OCI-LY7 (cell line): ENCODE measurements around the gene OR8K5.

ENCODE experiments used
- CTCF ChIP-seq: fragments of 200-600 bp; sonication (generic); conservative IDR thresholded peaks from 2 replicates; pipeline ENCODE4 v1.5.1; 2014; ENCODE audit warnings: mild to moderate bottlenecking, antibody characterized with exemption, low read length, moderate library complexity, mixed read lengths
- EZH2phosphoT487 ChIP-seq: fragments of 200-600 bp; sonication (generic); IDR thresholded peaks from 2 replicates; pipeline ENCODE4 v1.6.1; 2018; ENCODE audit warnings: low read depth, borderline replicate concordance, mild to moderate bottlenecking, mixed run types, antibody characterized with exemption, low read length, moderate library complexity, mixed read lengths

GRCh38 chr11:56183459-56183858, 23.3 kb upstream of the OR8K5 start:
- TF ChIP-seq CTCF: no peak
- TF ChIP-seq EZH2phosphoT487: no peak
